HG03159 (cell line): ENCODE data around the gene NXT1.
A peak's percentile ranks its signal among the peaks of the same experiment; 100 is the strongest.

Source experiments
- ATAC-seq: cut with Tn5 transposase; IDR thresholded peaks from one replicate; pipeline ENCODE4 v1.9.1; 2021; ENCODE audit warnings: mild to moderate bottlenecking, moderate library complexity; ENCODE audit not compliant: unreplicated experiment

Gene NXT1

GRCh38 chr20:23386304-23387117, 35.9 kb downstream of the NXT1 start:
- no peak for ATAC-seq

GRCh38 chr20:23387118-23387443, 36.5 kb downstream of the NXT1 start:
- ATAC-seq = no peak

- ATAC-seq = no peak
Measured at GRCh38 chr20:23390091-23390774, 39.6 kb downstream of the NXT1 start.

GRCh38 chr20:23391707-23392310, 41.2 kb downstream of the NXT1 start:
- ATAC-seq = no peak

GRCh38 chr20:23393996-23394775, 43.6 kb downstream of the NXT1 start:
- no peak for ATAC-seq

DNA sequence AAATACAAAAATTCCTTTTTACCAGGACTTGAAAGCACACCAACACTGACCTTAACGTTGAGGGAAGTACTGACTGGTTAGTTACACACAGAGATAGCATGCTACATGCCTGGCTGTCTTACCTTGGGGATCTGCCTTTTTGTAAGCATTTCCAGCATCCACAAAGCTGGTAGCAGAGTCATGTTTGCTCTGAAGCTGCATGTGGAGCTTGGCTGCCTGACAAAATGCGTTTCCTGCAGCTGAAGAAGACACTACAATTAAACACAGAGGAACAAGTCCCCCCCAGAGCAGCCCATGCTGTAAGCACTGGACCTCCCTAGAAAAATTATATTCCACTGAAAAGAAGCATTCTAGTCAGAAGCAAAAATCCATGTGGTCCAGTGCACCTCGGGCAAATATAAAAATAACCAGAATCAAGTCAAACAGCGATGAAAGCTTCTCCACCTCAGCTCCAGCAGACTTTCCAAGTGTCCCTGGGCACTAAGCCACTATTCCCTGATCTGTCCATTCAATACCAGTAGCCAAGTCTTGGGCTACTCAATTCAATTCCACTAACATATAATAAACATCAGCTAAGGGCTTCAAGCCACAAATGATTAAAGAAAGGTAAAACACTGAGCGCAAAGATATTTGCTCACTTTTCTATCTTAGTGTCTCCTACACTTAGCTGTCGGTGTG, 46.5 kb downstream of the NXT1 start:
- no peak for ATAC-seq

DNA sequence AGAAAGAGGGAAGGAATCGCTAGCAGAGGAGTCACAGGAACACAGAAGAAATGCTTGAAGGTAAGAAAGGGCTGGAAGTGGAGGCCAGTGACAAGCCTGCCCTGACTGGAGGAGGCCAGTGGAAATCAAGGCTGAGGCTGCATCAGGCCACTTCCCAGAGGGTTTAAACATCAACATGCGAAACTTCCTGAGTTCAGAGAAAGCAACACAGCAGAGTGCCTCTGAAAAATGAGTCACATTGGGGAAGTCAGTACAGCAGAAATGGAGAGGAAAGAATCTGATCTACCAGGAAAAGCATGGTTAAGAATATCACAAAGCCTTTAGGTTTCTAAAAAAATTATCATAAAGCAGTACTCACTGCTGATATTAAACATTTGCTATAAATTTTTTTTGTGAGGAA, 47.4 kb downstream of the NXT1 start:
- no peak for ATAC-seq

GRCh38 chr20:23399568-23400241, 49.1 kb downstream of the NXT1 start:
- ATAC-seq = peak; percentile 69

- ATAC-seq = no peak
Measured at GRCh38 chr20:23401051-23401450, 50.5 kb downstream of the NXT1 start.

DNA sequence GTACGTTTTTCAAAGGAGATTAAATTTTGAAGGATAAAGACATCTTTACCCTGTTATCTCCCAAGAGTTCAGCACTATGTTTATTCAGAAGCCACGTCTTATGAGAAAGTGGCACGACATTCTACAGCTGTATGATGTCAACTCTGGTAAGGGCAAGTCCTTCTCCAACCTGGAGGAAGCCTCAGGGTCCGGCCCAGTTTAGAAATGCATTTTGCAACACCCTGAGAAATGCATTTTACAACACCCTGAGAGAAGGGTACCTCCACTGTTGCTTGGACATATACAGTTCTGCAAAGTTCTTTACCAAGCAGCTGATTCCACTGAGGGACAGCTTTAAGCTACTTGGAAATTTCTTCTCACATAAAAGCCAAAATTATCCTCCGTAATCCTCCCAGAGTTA, 53.2 kb downstream of the NXT1 start:
- no peak for ATAC-seq

DNA sequence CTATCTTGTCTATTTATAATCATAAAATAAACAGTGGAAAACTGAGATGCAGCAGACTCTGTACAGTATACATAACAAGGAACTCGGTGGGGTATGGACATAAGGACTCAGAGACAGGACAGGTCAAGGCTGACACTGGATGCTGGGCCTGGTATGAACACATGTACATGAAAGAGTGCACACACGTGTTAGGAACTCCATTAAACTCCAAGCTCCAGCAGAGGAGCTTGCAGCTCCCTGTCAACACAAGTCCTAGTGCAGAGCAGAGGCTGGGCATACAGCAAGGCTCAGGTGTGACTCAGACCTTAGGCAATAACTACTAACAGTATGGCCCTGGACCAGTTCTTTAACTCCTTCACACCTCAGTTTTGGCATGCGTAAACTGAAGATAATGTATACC, 53.6 kb downstream of the NXT1 start:
- ATAC-seq = no peak
